HG02852 (cell line): Measurements from ENCODE around the gene ZNF71.
"Not testable (repeated sequence)": the region's sequence is repeated elsewhere in the genome, so short reads cannot be mapped to it uniquely, and the experiment has no call there.

ENCODE experiments used
- ATAC-seq: cut with Tn5 transposase; IDR thresholded peaks from one replicate; pipeline ENCODE4 v1.9.1; 2021; ENCODE audit warnings: mild to moderate bottlenecking, moderate library complexity; ENCODE audit not compliant: unreplicated experiment

ZNF71 gene

DNA sequence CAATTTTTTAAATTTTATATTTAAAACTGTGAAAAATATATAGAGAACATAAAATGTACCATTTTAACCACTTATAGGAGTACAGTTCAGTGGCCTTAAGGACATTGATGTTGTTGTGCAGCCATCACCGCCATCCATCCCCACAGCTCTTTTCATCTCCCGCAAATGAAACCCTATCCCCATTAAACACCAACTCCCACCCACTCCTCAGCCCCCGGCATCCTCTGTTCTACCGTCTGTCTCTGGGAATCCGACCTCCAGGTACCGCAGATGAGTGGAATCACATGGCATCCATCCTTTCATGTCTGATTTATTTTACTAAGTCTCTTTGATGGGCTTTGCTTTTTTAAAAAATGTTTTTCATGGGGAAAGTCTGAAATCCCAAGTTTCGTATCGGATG lies 24.0 kb downstream of the ZNF71 start:
- no peak for ATAC-seq

DNA sequence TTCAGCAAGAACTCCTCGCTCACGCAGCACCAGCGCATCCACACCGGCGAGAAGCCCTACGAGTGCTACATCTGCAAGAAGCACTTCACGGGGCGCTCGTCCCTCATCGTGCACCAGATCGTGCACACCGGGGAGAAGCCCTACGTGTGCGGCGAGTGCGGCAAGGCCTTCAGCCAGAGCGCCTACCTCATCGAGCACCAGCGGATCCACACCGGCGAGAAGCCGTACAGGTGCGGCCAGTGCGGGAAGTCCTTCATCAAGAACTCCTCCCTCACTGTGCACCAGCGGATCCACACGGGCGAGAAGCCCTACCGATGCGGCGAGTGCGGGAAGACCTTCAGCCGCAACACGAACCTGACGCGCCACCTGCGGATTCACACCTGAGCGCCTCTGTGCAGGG lies 27.3 kb downstream of the ZNF71 start:
- no peak for ATAC-seq

DNA sequence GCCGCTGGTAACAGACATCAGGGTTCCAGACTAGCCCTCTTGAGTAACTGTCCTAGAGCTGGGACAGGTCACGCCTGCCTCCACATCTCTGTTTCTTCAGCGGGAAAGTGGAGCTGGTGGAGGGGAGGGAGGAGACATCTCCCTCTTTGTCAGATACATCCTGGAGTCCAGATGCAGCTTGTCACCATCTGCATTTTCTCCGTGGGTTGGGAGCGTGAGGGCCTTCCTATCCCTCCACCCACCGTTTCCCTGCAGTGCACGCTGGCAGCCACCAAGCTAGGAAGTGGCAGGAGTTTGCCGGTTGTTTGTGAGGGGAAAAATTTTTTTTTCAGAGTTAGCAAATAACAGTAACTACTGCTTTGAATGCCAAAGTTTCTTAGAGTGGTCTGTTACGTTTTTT lies 27.9 kb downstream of the ZNF71 start:
- no peak for ATAC-seq

DNA sequence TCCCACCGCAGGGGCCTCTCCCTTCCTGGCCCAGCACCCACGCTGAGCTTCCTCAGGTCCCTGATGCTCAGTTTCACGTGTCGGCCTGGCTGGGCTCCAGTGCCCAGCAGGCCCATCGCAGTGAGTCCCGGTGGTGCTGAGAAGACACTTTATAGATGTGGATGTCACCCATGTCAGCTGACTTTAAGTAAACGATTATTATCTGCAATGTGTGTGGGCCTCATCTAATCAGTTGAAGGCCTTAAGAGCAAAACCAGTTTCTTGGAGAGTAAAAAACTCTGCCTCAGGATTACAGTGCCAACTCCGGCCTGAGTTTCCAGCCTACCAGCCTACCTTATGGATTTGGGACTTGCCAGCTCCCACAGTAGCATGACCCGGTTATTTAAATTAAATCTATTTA lies 30.6 kb downstream of the ZNF71 start:
- ATAC-seq: no peak

DNA sequence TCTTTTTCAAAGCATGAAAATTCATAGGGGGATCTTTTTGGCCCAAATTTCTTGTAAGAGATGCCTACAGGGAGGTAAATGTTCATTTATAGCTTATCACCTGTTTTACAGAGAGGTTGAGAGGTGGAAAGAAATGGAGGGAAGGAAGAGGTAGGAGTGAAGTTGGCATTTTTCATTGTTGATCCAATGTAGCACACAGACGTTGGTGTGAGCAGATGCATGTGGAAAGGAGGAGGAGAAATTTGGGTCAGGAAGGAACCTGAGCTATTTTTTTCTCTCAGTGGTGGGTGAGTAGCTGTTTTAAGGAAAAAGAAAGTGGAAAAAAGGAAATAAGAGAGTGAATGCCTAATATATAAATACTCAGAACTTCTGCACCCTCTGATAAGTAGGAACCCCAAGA lies 37.9 kb downstream of the ZNF71 start:
- ATAC-seq: no peak

DNA sequence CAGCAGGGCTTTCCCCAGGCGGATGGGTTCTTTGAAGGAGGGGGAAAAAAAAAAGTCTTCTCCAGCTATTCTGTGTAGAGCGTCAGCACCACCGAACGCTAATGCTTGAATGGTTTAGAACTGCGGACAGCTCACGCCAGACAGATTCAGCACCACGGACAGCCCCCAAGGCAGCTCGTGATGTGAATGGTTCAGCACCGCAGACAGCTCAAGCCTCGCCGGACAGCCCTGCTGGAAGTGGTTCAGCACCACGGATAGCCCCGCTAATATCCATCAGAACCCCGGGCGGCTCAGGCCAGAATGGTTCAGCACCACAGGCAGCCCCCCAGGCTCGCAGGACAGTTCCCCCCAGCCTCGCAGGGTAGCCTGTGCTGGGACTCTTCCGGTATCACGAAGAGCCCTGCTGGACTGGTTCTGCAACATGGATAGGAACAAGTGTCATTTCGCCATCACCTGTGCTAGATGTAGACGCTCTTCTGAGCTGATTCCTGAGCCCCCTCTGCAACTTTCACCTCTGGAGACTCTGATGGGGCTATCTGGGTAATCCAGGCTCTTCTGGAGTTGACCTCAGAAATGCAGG lies 43.0 kb downstream of the ZNF71 start:
- ATAC-seq: no peak

DNA sequence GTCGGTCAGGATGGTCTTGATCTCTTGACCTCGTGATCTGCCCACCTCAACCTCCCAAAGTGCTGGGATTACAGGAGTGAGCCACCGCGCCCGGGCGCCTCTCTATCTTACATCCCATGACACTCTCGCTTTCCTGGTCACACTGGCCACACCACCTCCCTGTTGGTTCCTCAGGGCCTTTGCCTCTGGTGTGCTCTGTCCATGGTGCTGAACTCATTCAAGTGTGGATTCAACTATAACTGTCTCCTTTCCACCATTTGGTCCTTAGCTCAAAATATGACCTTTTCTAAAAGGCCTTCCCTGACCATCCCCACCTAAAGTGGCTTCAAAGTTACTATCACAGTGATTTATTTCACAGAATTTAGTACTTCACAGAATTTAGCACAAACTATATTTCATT lies 44.1 kb downstream of the ZNF71 start:
- no peak for ATAC-seq

DNA sequence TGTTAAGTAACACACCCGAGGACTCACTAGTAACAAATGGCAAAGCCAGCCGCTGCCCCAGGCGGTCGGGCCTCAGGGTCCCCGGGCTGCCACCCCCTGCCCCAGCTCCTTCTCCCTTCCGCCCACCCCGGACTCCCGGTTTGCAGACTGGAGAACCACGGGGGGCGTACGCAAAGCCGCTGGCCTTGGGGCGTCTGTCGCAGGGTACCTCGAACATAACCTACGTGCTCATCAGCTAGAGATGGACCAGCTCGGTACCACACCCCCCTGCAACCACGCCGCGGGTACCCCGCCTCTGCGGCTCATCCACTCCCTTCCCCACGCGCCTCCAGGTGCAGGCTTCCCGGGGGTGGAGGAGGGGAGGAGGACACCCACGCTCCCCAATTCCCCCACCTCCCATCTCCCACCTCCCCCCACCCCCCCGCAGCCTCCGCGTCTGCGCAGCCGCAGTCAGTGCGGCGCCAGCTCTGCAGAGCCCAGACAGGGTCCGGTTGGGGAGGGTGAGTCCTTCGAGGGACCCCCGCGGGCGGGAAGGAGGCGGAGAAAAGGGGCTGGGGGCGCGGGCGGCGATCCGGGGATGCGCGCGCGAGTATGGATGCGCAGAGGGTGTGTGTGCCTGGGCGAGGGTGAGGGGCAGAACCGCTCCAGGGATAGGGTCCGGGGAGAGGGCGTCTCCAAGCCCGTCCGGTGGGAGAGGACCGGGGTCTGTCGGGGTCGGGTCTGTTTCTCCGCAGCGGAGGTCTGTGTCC lies 47.8 kb downstream of the ZNF71 start, which contains the start of gene SMIM17:
TSS of gene SMIM17 (plus strand) at position 449 of the 749 bp plus-strand sequence. CDS start 2,509 bp downstream, outside the sequence.
- ATAC-seq: no peak

DNA sequence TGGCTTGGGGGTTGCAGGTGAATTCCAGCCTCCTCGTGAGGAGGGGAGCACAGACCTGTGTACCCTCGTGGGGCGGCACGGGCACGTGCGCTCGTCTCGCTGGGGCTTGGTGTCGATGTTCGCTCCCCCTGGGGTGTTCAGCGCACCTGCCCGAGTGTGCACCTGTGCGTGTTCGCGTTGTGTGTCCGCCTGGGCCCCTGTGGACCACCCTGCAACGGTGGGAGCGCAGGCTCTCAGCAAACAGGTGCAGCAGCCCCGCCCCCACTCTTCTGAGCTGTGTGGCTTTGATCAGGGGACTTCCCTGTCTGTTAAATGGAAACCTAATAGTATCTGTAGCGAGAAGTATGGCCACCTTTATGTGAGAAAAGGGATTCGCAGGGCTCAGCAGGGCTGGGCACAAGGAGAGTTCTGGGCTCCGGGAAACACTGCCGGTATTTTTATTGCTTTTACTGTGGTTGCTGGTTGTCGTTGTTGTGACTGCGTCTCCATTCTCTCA lies 48.4 kb downstream of the ZNF71 start:
- no peak for ATAC-seq

DNA sequence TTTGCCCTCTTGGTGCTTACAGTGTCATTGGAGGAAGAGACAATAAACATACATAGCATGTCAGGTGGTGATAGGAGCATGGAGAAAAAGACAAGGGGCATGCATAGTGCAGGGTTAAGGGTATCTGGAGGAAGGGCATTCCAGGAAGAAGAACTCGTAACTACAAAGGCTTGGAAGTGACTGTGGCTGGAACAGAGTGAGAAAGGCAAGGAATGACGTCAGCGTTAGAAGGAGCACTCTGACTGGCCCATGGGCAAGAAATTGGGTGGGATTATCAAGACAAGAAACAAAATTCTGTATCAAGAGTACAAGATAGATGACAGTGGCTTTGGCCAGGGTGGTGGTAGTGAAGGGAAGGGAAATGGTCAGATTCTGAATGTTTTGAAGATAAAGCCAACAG lies 59.0 kb downstream of the ZNF71 start:
- ATAC-seq: no peak

DNA sequence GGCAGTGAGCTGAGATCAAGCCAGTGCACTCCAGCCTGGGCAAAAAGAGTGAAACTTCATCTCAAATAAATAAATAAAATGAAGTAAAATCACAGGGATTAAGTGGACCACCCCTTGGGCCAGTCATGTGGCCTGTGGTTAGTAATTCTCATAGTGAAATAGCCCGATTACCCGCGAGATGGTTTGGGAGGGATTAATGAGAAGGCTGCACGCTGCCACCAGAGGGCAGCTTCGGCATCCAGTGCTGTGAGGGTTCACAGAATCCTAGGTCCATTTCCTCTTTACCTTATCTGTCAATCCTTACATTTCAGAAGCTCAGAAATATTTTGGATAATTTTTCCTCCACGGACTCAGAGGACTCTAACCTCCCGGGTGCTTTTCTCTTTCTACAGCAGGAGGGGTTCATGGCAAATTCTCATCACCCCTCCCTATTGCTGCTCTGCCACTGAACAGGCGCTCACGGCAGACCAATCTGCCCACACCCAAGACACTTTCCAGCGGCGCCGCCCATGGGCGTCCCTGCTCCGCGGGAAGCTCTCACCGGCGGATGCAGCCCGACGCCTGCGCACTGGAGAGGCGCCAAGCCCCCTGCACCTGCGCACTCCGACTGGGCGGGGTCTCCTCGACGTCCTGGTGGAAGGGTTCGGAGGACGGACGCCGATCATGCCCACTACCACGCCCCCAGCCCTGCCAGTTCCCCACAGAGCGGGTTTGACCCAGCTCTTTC lies 65.4 kb downstream of the ZNF71 start:
- no peak for ATAC-seq

DNA sequence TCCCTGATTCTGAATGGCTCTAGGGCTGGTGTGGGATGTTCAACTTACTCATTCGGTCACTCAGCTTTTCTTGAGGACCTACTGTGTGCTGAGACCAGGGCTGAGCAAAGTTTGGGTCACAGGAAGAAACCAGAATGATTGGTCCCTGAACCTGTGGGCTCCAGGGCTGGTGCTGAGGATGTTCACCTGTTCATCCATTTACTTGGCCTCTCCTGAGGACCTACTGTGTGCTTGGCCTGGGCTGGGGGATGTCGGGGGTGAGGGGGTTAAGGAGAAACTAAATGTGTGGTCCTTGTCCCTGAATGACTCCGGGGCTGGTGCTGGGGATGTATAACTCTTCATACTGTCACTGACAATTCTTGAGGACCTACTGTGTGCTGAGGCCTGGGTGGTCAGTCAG lies 66.1 kb downstream of the ZNF71 start:
- ATAC-seq: no peak

DNA sequence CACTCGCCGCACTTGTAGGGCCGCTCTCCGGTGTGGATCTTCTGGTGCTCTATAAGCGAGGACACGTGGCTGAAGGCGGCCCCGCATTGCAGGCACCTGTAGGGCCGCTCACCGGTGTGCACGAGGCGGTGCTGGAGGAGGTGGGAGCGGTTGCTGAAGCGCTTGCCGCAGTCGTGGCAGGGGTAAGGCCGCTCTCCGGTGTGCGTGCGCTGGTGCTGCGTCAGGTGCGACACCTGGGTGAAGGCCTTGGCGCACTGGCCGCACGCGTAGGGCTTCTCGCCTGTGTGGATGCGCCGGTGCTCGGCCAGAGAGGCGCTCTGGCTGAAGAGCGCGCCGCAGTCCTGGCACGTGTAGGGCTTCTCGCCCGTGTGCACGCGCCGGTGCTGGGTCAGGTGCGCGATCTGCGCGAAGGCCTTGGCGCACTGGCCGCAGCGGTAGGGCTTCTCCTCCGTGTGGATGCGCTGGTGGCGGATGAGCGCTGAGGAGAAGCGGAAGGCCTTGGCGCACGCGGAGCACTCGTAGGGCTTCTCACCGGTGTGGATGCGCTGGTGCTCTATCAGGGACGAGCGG lies 68.9 kb downstream of the ZNF71 start:
- no peak for ATAC-seq

DNA sequence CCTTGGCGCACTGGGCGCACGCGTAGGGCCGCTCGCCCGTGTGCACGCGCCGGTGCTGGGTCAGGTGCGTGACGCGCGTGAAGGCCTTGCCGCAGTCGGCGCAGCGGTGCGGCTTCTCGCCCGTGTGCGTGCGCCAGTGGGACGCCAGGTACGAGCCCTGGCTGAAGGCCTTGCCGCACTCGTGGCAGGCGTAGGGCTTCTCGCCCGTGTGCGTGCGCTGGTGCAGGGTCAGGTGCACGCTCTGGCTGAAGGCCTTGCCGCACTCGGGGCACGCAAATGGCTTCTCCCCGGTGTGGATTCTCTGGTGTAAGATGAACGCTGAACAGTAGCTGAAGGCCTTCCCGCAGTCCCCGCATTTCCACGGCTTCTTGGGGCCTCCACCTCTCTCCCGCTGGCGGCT lies 69.4 kb downstream of the ZNF71 start:
- ATAC-seq: no peak

DNA sequence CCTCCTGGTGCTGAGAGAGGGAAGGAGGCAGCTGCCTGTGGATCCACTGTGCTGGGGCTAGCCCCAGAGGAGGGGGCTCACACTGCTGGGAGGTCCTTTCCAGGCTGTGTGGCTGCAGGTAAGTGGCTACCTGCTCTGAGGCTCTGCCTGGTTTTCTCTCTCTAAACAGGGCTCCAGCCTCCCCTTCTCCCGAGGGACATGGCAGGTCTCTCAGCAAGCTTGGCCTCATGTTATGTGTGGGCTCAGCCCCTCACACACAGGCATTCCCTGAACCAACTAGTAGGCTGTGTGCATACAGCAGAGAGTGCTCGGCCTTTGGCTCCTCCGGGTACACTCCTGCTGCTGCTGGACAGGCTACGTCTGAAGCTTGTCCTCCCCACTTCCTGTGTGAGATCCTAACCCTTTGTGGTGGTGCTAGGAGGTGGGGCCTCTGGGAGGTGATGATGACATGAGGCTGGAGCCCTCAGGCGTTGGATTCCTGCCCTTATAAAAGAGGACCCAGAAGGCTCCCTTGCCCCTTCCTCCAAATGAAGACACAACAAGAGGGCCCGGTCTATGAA lies 72.3 kb downstream of the ZNF71 start:
- no peak for ATAC-seq

DNA sequence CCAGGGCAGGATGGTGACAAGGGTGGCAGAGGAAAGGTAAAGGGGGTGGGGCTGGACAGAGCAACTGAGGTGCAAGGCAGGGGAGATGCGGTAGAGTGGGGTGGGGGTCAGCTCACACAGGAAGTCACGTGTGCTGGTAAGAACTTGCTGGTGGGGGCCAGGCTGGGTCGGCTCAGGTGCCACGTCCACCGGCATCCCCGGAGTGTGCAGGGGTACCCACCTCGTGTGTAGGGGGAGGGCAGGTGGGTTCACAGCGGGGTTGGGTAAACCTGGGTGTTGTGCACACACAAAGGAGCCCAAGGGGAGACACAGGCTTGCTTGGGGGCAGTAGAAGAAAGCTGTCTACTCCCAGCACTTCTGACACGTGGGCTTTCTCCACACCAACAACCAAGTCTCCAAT lies 73.6 kb downstream of the ZNF71 start:
- no peak for ATAC-seq

DNA sequence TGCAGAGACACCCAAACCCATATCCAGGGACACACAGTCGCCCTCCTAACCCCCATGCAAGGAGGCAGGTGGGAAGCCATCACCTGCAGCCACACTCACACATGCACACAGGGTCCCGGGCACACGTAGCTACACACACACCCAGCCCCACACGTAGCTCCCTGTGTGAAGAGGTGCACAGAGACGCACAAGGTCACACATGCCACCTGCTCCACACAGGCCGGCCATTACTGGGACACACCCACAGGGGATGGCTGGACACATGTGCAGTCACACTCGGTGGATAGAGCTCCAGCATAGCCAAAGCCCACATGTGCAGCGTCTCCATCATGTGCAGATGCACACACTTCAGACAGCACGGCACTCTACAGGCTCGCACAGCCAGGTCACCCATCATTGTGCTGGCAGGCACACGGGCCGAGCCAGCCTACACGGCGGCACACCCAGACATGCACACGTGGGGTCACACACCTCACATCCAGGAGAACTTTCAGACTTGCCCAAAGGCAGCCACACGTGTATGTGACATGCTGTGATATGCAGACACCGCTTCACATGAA lies 75.4 kb downstream of the ZNF71 start:
- ATAC-seq: no peak

DNA sequence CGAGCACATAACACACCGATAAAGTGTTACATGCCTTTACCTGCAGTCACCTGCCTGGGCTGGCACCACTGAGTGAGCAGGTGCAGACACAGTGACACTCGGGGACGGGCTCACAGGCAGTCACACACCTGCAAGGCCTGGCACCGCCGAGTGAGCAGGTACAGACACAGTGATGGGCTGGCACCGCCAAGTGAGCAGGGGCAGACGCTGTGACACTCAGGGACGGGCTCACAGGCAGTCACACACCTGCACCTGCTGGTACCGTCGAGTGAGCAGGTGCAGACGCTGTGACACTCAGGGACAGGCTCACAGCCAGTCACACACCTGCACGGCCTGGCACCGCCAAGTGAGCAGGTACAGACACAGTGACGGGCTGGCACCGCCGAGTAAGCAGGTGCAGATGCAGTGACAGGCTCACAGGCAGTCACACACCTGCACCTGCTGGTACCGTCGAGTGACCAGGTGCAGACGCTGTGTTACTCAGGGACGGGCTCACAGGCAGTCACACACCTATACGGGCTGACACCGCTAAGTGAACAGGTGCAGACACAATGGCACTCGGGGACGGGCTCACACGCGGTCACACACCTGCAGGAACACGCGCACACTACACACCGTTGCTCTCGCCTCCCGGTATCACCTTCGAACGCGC lies 76.0 kb downstream of the ZNF71 start:
- ATAC-seq: no peak

DNA sequence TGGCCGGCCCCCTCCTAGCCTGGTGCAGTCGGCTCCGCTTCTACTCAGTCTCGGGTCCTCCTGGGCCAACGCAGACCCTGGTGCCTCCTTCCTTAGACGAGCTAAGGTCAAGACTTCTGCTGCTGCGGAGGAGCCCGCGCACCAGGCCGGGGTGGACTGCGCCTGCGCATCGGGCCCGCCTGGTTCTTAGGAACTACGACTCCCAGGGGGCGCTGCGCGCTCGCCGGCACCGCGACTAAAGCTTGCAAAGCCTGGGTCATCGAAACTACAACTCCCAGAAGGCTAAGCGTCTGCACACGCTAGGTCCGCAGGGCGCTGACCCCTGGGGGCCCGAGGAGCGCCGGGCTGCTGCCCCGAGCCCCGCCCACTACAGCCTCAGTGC lies 76.5 kb downstream of the ZNF71 start, which contains the start of gene ZNF835:
TSS of gene ZNF835 (minus strand) at position 145 of the 382 bp plus-strand sequence. CDS start 6,559 bp downstream, outside the sequence.
- ATAC-seq: no peak

DNA sequence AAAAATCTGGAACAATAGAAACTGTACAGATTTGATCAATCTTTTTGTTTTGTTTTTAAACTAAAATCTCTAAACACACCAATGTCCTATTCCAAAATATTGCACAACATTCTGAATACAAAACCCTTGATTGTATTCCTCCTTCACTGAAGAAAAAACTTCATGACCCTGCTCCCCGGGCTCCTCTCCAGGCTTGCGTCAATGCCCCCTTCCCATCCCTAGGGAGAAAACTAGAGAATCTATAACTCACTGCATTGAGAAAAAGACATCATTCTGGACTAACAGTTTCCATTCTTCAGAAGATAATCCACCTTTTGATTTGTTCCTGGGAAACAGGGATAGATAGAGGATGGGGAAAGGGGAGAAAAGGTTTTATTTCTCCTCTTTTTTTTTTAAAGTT lies 77.5 kb downstream of the ZNF71 start:
- ATAC-seq: not testable (repeated sequence)
